HCT116 (cell line): Measurements from ENCODE around the gene OVOL2. TPM values are rescaled to one million over a fixed set of nuclear protein-coding genes. Genes with fewer than 3 reads are reported as not detected.

ENCODE experiments used
- ATAC-seq: fragments of 200-7000 bp; cut with Tn5 transposase; 2 replicates; pipeline ENCODE4 v1.9.1; 2020; ENCODE audit warnings: mild to moderate bottlenecking, moderate library complexity
- BruUV-seq: library from RNA; stranded (reverse); fragments of 400-500 nt; replicated peaks from 2 replicates; lab custom pipeline; 2021; lab: Mats Ljungman, UMichigan
- CTCF ChIA-PET: fragments of 300-600 bp; sonication (Branson Sonifier 250); formaldehyde crosslinking; loops from one replicate; lab custom pipeline; 2021; ENCODE audit warnings: antibody characterized with exemption; lab: Charles Lee
- POLR2A ChIA-PET: fragments of 300-600, 350-600 bp; sonication (Branson Sonifier 250); formaldehyde crosslinking; loops from one replicate; lab custom pipeline; 2021; ENCODE audit warnings: antibody characterized with exemption; lab: Charles Lee
- RAD21 ChIA-PET, 2 experiments: fragments of 300-600 bp; sonication (Branson Sonifier 250); formaldehyde crosslinking; loops; one replicate each; lab custom pipeline; 2023; ENCODE audit warnings: low total read pairs in 2 of 2; ENCODE audit not compliant: uncharacterized antibody in 2 of 2, unreplicated experiment in 2 of 2, low non-redundant PET in 1 of 2; lab: Charles Lee
- DNase-seq: peaks from one replicate; pipeline ENCODE4 v3.0.0-alpha.2; 2010; ENCODE audit warnings: low read depth, low spot score
- H2AFZ ChIP-seq: fragments of 200-600 bp; shearing (Covaris generic), sonication (generic); 2 replicates; pipeline ENCODE4 v1.6.1; 2017; ENCODE audit warnings: low read depth, mixed run types, mixed read lengths, antibody characterized with exemption, low read length; ENCODE audit not compliant: poor library complexity, severe bottlenecking
- H3K27ac ChIP-seq: 2 replicates; pipeline ENCODE4 v1.5.1; 2012; ENCODE audit warnings: low read depth, low read length
- H3K27me3 ChIP-seq: fragments of 200-600 bp; sonication (generic); 2 replicates; pipeline ENCODE4 v1.6.1; 2016; ENCODE audit warnings: mixed run types, low read length, mixed read lengths; ENCODE audit not compliant: insufficient read depth
- H3K36me3 ChIP-seq, 2 experiments: fragments of 200-500 bp in 1 of 2; fragments of 200-600 bp in 1 of 2; sonication (Bioruptor generic) in 1 of 2; sonication (generic) in 1 of 2; 2 replicates each; pipeline versions ENCODE4 v1.5.1 to v1.6.1; 2014 to 2016; ENCODE audit warnings: low read length in 2 of 2, inconsistent platforms in 1 of 2, mixed read lengths in 1 of 2, mixed run types in 1 of 2; ENCODE audit not compliant: insufficient read depth in 2 of 2, control insufficient read depth in 1 of 2
- H3K4me1 ChIP-seq, 2 experiments: fragments of 200-600 bp in 1 of 2; sonication (generic) in 1 of 2; 2 replicates each; pipeline versions ENCODE4 v1.5.1 to v1.6.1; 2012 to 2017; ENCODE audit warnings: low read length in 2 of 2, inconsistent platforms in 1 of 2, mild to moderate bottlenecking in 1 of 2, mixed read lengths in 1 of 2, mixed run types in 1 of 2, moderate library complexity in 1 of 2; ENCODE audit not compliant: insufficient read depth in 2 of 2, control insufficient read depth in 1 of 2
- H3K4me2 ChIP-seq: fragments of 200-600 bp; sonication (generic); 2 replicates; pipeline ENCODE4 v1.6.1; 2017; ENCODE audit warnings: mixed run types, low read length, mixed read lengths
- H3K4me3 ChIP-seq, 2 experiments: fragments of 200-600 bp in 1 of 2; sonication (generic) in 1 of 2; replicated peaks in 1 of 2; 2 replicates each; pipeline ENCODE4 v1.5.1; 2011 to 2016; ENCODE audit warnings: low read length in 2 of 2, control low read depth in 1 of 2, low read depth in 1 of 2, mild to moderate bottlenecking in 1 of 2, mixed read lengths in 1 of 2, mixed run types in 1 of 2
- H3K79me2 ChIP-seq: fragments of 200-600 bp; sonication (generic); 2 replicates; pipeline ENCODE4 v1.6.1; 2017; ENCODE audit warnings: mild to moderate bottlenecking, mixed run types, low read length, moderate library complexity, mixed read lengths; ENCODE audit not compliant: insufficient read depth
- H3K9ac ChIP-seq: fragments of 200-600 bp; sonication (generic); 2 replicates; pipeline ENCODE4 v1.6.1; 2016; ENCODE audit warnings: low read length, mixed read lengths
- H3K9me2 ChIP-seq: fragments of 200-600 bp; sonication (generic), shearing (Covaris generic); 2 replicates; pipeline ENCODE4 v1.6.1; 2017; ENCODE audit warnings: mixed run types, mild to moderate bottlenecking, moderate library complexity; ENCODE audit not compliant: insufficient read depth
- H3K9me3 ChIP-seq, 2 experiments: fragments of 200-500 bp in 1 of 2; fragments of 200-600 bp in 1 of 2; sonication (Bioruptor generic) in 1 of 2; sonication (generic) in 1 of 2; 2 replicates each; pipeline ENCODE4 v1.6.1; 2014 to 2017; ENCODE audit warnings: low read length in 2 of 2, mixed read lengths in 2 of 2, inconsistent platforms in 1 of 2, low read depth in 1 of 2, mild to moderate bottlenecking in 1 of 2, mixed run types in 1 of 2, moderate library complexity in 1 of 2; ENCODE audit not compliant: control insufficient read depth in 1 of 2, insufficient read depth in 1 of 2
- H4K20me1 ChIP-seq: fragments of 200-600 bp; sonication (generic), shearing (Covaris generic); 2 replicates; pipeline ENCODE4 v1.6.1; 2017; ENCODE audit warnings: mixed run types, mild to moderate bottlenecking, moderate library complexity; ENCODE audit not compliant: insufficient read depth
- CBX3 ChIP-seq: IDR thresholded peaks from 2 replicates; pipeline ENCODE4 v1.6.1; 2012; ENCODE audit warnings: low read depth
- CEBPB ChIP-seq: IDR thresholded peaks from 2 replicates; pipeline ENCODE4 v1.6.1; 2012; ENCODE audit warnings: low read depth
- EGR1 ChIP-seq: IDR thresholded peaks from 2 replicates; pipeline ENCODE4 v1.6.1; 2012; ENCODE audit warnings: low read depth
- ELF1 ChIP-seq: IDR thresholded peaks from 2 replicates; pipeline ENCODE4 v1.6.1; 2012; ENCODE audit warnings: low read depth, borderline replicate concordance
- EZH2 ChIP-seq: fragments of 200-600 bp; sonication (generic); IDR thresholded peaks from 2 replicates; pipeline ENCODE4 v1.6.1; 2017; ENCODE audit warnings: antibody characterized with exemption, mixed run types
- EZH2phosphoT487 ChIP-seq: fragments of 200-600 bp; IDR thresholded peaks from 2 replicates; pipeline ENCODE4 v1.6.1; 2018; ENCODE audit warnings: antibody characterized with exemption, borderline replicate concordance
- FOSL1 ChIP-seq: IDR thresholded peaks from 2 replicates; pipeline ENCODE4 v1.6.1; 2012; ENCODE audit warnings: low read depth
- POLR2A ChIP-seq: IDR thresholded peaks from 2 replicates; pipeline ENCODE4 v1.7.0; 2011; ENCODE audit warnings: borderline replicate concordance; ENCODE audit not compliant: insufficient read depth, insufficient read length; ENCODE audit errors: extremely low read depth
- POLR2AphosphoS5 ChIP-seq: IDR thresholded peaks from 2 replicates; pipeline ENCODE4 v1.6.1; 2011; ENCODE audit warnings: mild to moderate bottlenecking, low read depth, low read length, moderate library complexity
- RAD21 ChIP-seq: IDR thresholded peaks from 2 replicates; pipeline ENCODE4 v1.6.1; 2012; ENCODE audit warnings: low read depth, mild to moderate bottlenecking
- SIN3A ChIP-seq: IDR thresholded peaks from 2 replicates; pipeline ENCODE4 v1.6.1; 2012; ENCODE audit warnings: low read depth
- SP1 ChIP-seq: IDR thresholded peaks from 2 replicates; pipeline ENCODE4 v1.6.1; 2012; ENCODE audit warnings: low read depth
- SRF ChIP-seq: IDR thresholded peaks from 2 replicates; pipeline ENCODE4 v1.6.1; 2012; ENCODE audit warnings: low read depth
- TCF7L2 ChIP-seq: IDR thresholded peaks from 2 replicates; pipeline ENCODE4 v1.7.0; 2011; ENCODE audit warnings: borderline replicate concordance, inconsistent platforms; ENCODE audit not compliant: insufficient read depth, insufficient read length; ENCODE audit errors: extremely low read depth
- YY1 ChIP-seq: IDR thresholded peaks from 2 replicates; pipeline ENCODE4 v1.6.1; 2011; ENCODE audit warnings: low read length, low read depth, moderate library complexity, mild to moderate bottlenecking; ENCODE audit not compliant: insufficient replicate concordance; ENCODE audit errors: extremely low read depth
- ZNF274 ChIP-seq: fragments of 200-500 bp; sonication (Bioruptor generic); IDR thresholded peaks from 2 replicates; pipeline ENCODE4 v1.6.1; 2014; ENCODE audit warnings: mild to moderate bottlenecking, low read depth, low read length, inconsistent platforms
- intact Hi-C: fragments of 100-400 bp; cut with micrococcal nuclease; formaldehyde crosslinking; loops from 2 replicates; pipeline ENCODE4 v1.10.0; 2022
- total RNA-seq: library from RNA; stranded (reverse); gene quantifications from one replicate; pipeline ENCODE4 v1.2.1, GENCODE V29; 2021; ENCODE audit not compliant: unreplicated experiment
- TF ChIP-seq, protein P1 (sequence below), 3 experiments: fragments of 200-600 bp in 1 of 3; sonication (generic) in 1 of 3; IDR thresholded peaks in 2 of 3; conservative IDR thresholded peaks in 1 of 3; 2 replicates each; pipeline ENCODE4 v1.5.1; 2012 to 2017; ENCODE audit warnings: low read depth in 2 of 3, low read length in 2 of 3, antibody characterized with exemption in 1 of 3, borderline replicate concordance in 1 of 3, control low read depth in 1 of 3, mild to moderate bottlenecking in 1 of 3, mixed read lengths in 1 of 3, mixed run types in 1 of 3, moderate library complexity in 1 of 3; ENCODE audit not compliant: insufficient read depth in 1 of 3
- TF ChIP-seq, protein P2 (sequence below): IDR thresholded peaks from 2 replicates; pipeline ENCODE4 v1.6.1; 2012
- TF ChIP-seq, protein P3 (sequence below): IDR thresholded peaks from 2 replicates; pipeline ENCODE4 v1.6.1; 2012
- TF ChIP-seq, protein P4 (sequence below): IDR thresholded peaks from 2 replicates; pipeline ENCODE4 v1.6.1; 2011; ENCODE audit warnings: mild to moderate bottlenecking, low read length, moderate library complexity; ENCODE audit not compliant: insufficient replicate concordance; ENCODE audit errors: extremely low read depth

Gene OVOL2
- total RNA-seq, 1 experiment from 2014 or later: 0.86 TPM

DNA sequence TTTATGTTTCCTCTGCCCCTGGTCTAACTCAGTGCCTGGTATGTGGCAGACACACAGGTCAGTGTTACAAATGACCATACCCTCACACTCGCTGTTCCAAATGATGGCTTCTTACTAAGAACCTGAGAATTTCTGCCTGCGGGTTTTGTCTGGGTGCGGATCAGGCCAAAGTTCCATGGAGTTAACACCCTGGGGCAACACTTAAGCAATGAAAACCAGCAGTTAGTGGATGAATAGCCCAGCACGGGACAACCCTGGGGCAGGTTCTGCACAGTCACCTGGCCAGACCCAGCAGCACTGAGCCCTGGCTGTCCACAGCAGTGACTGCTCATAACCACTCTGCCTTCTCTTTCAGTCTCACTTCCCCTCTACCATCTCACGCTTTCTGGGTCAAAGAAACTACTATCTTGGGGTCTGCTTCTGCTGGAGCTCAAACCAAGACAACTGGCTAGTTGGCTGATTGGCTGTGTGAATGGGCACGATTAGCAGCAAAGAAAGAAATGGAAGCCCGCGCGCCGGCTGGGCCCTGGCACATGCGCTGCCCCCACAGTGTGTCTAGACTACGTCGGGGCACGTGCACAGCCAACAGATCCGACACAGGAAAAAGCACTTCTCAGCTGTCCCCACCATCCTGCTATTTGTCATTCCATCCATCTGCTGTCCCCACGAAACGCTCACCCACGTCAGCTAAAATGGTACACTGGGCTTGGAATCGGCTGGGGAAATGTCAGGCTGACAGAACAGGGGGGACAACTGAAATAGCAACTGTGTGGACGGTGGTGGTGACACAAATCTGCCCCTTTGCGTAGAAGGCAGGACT lies 52.3 kb downstream of the OVOL2 start:
- BruUV-seq: no TSS peak
- H3K27ac ChIP-seq: no peak overlapping the region
- no peaks in the 10 kb centered on the region for H3K9me2 ChIP-seq
- RAD21 ChIA-PET: no interaction called here
- no peaks in the 10 kb centered on the region for H3K9me3 ChIP-seq
- POLR2A ChIA-PET: no interaction called here
- H3K79me2 ChIP-seq: no peaks in the 10 kb centered on the region
- no peak overlapping the region for H3K4me3 ChIP-seq
- TF ChIP-seq TCF7L2: no peak
- no peak for TF ChIP-seq ZNF274
- no peak for TF ChIP-seq SRF
- no peak for TF ChIP-seq ELF1
- TF ChIP-seq FOSL1: no peak
- TF ChIP-seq EGR1: no peak
- no peak for TF ChIP-seq SIN3A
- no peak for TF ChIP-seq YY1
- no peak for TF ChIP-seq SP1
- no peak for TF ChIP-seq EZH2phosphoT487
- TF ChIP-seq, protein P1, sequence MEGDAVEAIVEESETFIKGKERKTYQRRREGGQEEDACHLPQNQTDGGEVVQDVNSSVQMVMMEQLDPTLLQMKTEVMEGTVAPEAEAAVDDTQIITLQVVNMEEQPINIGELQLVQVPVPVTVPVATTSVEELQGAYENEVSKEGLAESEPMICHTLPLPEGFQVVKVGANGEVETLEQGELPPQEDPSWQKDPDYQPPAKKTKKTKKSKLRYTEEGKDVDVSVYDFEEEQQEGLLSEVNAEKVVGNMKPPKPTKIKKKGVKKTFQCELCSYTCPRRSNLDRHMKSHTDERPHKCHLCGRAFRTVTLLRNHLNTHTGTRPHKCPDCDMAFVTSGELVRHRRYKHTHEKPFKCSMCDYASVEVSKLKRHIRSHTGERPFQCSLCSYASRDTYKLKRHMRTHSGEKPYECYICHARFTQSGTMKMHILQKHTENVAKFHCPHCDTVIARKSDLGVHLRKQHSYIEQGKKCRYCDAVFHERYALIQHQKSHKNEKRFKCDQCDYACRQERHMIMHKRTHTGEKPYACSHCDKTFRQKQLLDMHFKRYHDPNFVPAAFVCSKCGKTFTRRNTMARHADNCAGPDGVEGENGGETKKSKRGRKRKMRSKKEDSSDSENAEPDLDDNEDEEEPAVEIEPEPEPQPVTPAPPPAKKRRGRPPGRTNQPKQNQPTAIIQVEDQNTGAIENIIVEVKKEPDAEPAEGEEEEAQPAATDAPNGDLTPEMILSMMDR (IDR thresholded peaks at IDR 0.05 in 2 of 3, conservative IDR thresholded peaks at IDR 0.05 in 1 of 3; ENCODE audit: borderline replicate concordance in 1 of 3, insufficient read depth in 1 of 3, low read depth in 2 of 3, low read length in 2 of 3): no peak
- TF ChIP-seq, protein P2, sequence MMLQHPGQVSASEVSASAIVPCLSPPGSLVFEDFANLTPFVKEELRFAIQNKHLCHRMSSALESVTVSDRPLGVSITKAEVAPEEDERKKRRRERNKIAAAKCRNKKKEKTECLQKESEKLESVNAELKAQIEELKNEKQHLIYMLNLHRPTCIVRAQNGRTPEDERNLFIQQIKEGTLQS: no peak
- no peak for TF ChIP-seq POLR2A
- TF ChIP-seq, protein P3, sequence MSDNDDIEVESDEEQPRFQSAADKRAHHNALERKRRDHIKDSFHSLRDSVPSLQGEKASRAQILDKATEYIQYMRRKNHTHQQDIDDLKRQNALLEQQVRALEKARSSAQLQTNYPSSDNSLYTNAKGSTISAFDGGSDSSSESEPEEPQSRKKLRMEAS: no peak
- TF ChIP-seq, protein P4, sequence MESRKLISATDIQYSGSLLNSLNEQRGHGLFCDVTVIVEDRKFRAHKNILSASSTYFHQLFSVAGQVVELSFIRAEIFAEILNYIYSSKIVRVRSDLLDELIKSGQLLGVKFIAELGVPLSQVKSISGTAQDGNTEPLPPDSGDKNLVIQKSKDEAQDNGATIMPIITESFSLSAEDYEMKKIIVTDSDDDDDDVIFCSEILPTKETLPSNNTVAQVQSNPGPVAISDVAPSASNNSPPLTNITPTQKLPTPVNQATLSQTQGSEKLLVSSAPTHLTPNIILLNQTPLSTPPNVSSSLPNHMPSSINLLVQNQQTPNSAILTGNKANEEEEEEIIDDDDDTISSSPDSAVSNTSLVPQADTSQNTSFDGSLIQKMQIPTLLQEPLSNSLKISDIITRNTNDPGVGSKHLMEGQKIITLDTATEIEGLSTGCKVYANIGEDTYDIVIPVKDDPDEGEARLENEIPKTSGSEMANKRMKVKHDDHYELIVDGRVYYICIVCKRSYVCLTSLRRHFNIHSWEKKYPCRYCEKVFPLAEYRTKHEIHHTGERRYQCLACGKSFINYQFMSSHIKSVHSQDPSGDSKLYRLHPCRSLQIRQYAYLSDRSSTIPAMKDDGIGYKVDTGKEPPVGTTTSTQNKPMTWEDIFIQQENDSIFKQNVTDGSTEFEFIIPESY: no peak
- no peak for TF ChIP-seq CBX3
- no peak for TF ChIP-seq RAD21
- TF ChIP-seq POLR2AphosphoS5: no peak
- no peak for TF ChIP-seq EZH2
- TF ChIP-seq CEBPB: no peak
- no peaks in the 10 kb centered on the region for H3K27me3 ChIP-seq
- intact Hi-C loops: no loop called here
- H4K20me1 ChIP-seq: no peaks in the 10 kb centered on the region
- no peak overlapping the region for H3K9ac ChIP-seq
- H2AFZ ChIP-seq: no peak overlapping the region
- DNase-seq (no peak), ATAC-seq (no peak)
- no peaks in the 10 kb centered on the region for H3K4me1 ChIP-seq
- H3K36me3 ChIP-seq: no peaks in the 10 kb centered on the region
- CTCF ChIA-PET: no interaction called here
- H3K4me2 ChIP-seq: no peak overlapping the region
